ENCODE data around the gene NEK5.

- TF ChIP-seq CTCF (optimal IDR thresholded peaks at IDR 0.05 in 1 of 3, IDR thresholded peaks at IDR 0.05 in 1 of 3, conservative IDR thresholded peaks at IDR 0.05 in 1 of 3; ENCODE audit: extremely low read depth in 1 of 3, insufficient read depth in 2 of 3, low read length in 3 of 3) (no peak), EZH2 (IDR thresholded peaks at IDR 0.05; ENCODE audit: low read length) (no peak)
Observed at GRCh38 chr13:52118595-52118994, 10.3 kb downstream of the NEK5 start.
